Smooth muscle cell (in vitro differentiated cells): Measurements from ENCODE around the gene MLX. TPM values are rescaled to one million over a fixed set of nuclear protein-coding genes. Genes with fewer than 3 reads are reported as not detected.
A peak's percentile ranks its signal among the peaks of the same experiment; 100 is the strongest.

Experiments
- DNase-seq: peaks from one replicate; lab custom pipeline; 2025; ENCODE audit not compliant: unreplicated experiment; lab: John Stamatoyannopoulos, UW
- H2AFZ ChIP-seq: fragments of 200-600 bp; sonication (generic); 2 replicates; pipeline ENCODE4 v1.6.0; 2016; ENCODE audit warnings: antibody characterized with exemption, low read depth, mild to moderate bottlenecking
- H3F3A ChIP-seq: fragments of 200-600 bp; sonication (generic); 2 replicates; pipeline ENCODE4 v1.6.0; 2017; ENCODE audit warnings: antibody characterized with exemption, low read depth
- H3K27ac ChIP-seq: fragments of 200-600 bp; sonication (generic); 2 replicates; pipeline ENCODE4 v1.5.1; 2016; ENCODE audit warnings: low read depth, mild to moderate bottlenecking
- H3K27me3 ChIP-seq: fragments of 200-600 bp; sonication (generic); 2 replicates; pipeline ENCODE4 v1.6.1; 2016; ENCODE audit warnings: low read depth, mild to moderate bottlenecking
- H3K36me3 ChIP-seq: fragments of 200-600 bp; sonication (generic); 2 replicates; pipeline ENCODE4 v1.5.1; 2016; ENCODE audit warnings: low read depth
- H3K4me1 ChIP-seq: fragments of 200-600 bp; sonication (generic); 2 replicates; pipeline ENCODE4 v1.5.1; 2016; ENCODE audit warnings: low read depth
- H3K4me2 ChIP-seq: fragments of 200-600 bp; sonication (generic); 2 replicates; pipeline ENCODE4 v1.6.0; 2016; ENCODE audit warnings: mild to moderate bottlenecking
- H3K4me3 ChIP-seq: fragments of 200-600 bp; sonication (generic); 2 replicates; pipeline ENCODE4 v1.5.1; 2016; ENCODE audit warnings: mild to moderate bottlenecking
- H3K79me2 ChIP-seq: fragments of 200-600 bp; sonication (generic); 2 replicates; pipeline ENCODE4 v1.6.0; 2016; ENCODE audit warnings: low read depth, mild to moderate bottlenecking
- H3K9ac ChIP-seq: fragments of 200-600 bp; sonication (generic); 2 replicates; pipeline ENCODE4 v1.6.0; 2016; ENCODE audit warnings: low read depth
- H3K9me3 ChIP-seq: fragments of 200-600 bp; sonication (generic); replicated peaks from 2 replicates; pipeline ENCODE4 v1.5.1; 2016; ENCODE audit warnings: low read depth
- H4K20me1 ChIP-seq: fragments of 200-600 bp; sonication (generic); 2 replicates; pipeline ENCODE4 v1.6.0; 2016; ENCODE audit warnings: low read depth
- WGBS: methylation state at CpG from one replicate; pipeline ENCODE4 v1.1.7; 2016; ENCODE audit warnings: low lambda C conversion rate; 5-methylcytosine and 5-hydroxymethylcytosine counted together
- polyA plus RNA-seq: library from polyadenylated mRNA; unstranded; fragments of >200 nt; fragmentation: Nextera tagmentation; extraction: Ambion mirVana; gene quantifications from 2 replicates; pipeline ENCODE4 v1.2.1, GENCODE V29; 2016
- total RNA-seq: library from RNA; depleted of rRNA; stranded (reverse); fragments of >200 nt; gene quantifications from 2 replicates; pipeline ENCODE4 v1.2.3, GENCODE V29; 2014
- TF ChIP-seq, protein P1 (sequence below): fragments of 200-600 bp; sonication (generic); IDR thresholded peaks from 2 replicates; pipeline ENCODE4 v1.5.1; 2017; ENCODE audit warnings: borderline replicate concordance, mild to moderate bottlenecking, antibody characterized with exemption; ENCODE audit not compliant: insufficient read depth, poor library complexity, severe bottlenecking

The MLX gene
- total and polyA plus RNA-seq, 2 experiments from 2014 or later = 21.1 to 21.6 TPM

DNA sequence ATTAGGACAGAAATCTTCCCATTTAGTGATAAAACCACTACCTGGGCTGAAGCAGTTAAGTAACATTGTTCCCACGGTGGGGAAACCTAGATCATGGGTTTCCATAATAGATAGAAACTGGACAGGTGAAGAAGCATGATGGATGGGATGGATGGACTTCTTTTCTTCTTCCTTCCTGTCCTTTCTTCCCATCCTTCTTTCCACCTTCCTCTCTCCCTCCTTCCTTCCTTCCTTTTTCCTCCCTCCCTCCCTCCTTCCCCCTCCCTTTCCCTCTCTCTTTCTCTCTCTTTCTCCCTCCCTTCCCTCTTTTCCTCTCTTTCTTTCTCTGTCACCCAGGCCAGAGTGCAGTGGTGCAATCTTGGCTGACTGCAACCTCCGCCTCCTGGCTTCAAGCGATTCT lies 7.6 kb downstream of the MLX start:
- Histone ChIP-seq H3K79me2 (peaks cover 9% of the 10 kb centered on the region), H2AFZ (no peak overlapping the region), H3K4me1 (peaks cover 12% of the 10 kb centered on the region), H3K27ac (no peak overlapping the region), H3K27me3 (no peaks in the 10 kb centered on the region), H4K20me1 (peaks cover 3% of the 10 kb centered on the region), H3K9me3 (no peaks in the 10 kb centered on the region), H3F3A (peaks cover 15% of the 10 kb centered on the region), H3K9ac (no peak overlapping the region), H3K4me3 (no peak overlapping the region), H3K4me2 (no peak overlapping the region), H3K36me3 (peaks cover 3% of the 10 kb centered on the region)
- DNase-seq = no peak
- WGBS = 98% methylated on average over 3 of the region's 3 CpGs
- TF ChIP-seq, protein P1, sequence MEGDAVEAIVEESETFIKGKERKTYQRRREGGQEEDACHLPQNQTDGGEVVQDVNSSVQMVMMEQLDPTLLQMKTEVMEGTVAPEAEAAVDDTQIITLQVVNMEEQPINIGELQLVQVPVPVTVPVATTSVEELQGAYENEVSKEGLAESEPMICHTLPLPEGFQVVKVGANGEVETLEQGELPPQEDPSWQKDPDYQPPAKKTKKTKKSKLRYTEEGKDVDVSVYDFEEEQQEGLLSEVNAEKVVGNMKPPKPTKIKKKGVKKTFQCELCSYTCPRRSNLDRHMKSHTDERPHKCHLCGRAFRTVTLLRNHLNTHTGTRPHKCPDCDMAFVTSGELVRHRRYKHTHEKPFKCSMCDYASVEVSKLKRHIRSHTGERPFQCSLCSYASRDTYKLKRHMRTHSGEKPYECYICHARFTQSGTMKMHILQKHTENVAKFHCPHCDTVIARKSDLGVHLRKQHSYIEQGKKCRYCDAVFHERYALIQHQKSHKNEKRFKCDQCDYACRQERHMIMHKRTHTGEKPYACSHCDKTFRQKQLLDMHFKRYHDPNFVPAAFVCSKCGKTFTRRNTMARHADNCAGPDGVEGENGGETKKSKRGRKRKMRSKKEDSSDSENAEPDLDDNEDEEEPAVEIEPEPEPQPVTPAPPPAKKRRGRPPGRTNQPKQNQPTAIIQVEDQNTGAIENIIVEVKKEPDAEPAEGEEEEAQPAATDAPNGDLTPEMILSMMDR = no peak

- Histone ChIP-seq H2AFZ (no peak overlapping the region), H4K20me1 (peaks cover 3% of the 10 kb centered on the region), H3F3A (peaks cover 18% of the 10 kb centered on the region), H3K79me2 (peaks cover 9% of the 10 kb centered on the region), H3K9me3 (no peaks in the 10 kb centered on the region), H3K36me3 (no peaks in the 10 kb centered on the region), H3K4me2 (peak overlapping the region; percentile 91), H3K27ac (peak overlapping the region; percentile 38), H3K4me1 (peaks cover 12% of the 10 kb centered on the region), H3K4me3 (peak overlapping the region; percentile 79), H3K9ac (peak overlapping the region; percentile 38), H3K27me3 (no peaks in the 10 kb centered on the region)
- 8% methylated on average over 17 of the region's 18 CpGs for WGBS
- TF ChIP-seq, protein P1 = no peak
- DNase-seq = no peak
Observed at GRCh38 chr17:42577140-42577531, 10.2 kb downstream of the MLX start.

DNA sequence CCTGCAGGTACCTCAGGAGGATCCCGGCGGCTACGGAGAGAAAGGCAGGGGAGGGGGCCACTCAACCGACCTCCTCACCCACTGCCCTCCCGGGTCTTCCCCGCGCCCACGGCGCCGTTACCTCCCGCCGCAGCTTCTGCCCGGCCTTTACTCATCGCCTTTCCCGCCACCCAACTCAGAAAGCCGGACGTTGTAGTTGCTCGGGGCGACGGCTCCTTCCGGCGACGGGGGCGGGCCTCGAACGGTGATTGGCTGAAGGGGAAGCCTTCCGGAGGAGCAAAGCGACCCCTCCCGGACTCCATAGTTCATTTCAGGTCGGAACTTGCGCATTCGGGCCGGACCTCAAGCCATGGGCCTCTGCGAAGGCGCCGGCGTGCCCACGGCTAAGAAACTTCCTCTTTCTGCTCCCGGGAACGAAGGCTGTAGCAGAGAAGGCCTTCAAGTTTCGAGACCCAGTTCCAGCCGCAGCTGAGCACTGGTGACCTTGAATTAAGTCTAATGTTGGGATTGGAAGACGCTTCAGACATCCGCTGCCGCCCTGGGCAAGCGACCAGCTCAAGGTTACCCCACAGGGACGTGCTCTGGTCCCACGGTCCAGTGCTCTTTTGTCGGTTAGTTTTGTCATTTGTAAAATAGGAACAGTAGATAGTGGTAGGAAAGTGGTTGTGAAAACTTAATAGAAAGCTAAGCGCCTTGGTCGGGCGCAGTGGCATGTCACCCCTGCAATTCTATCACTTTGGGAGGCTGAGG lies 10.8 kb downstream of the MLX start, which contains the start of gene PSMC3IP:
PSMC3IP (minus strand) TSS at position 198 of the 750 bp plus-strand sequence; CDS start at position 155, 43 bp downstream.
- Histone ChIP-seq H3K79me2 (peaks cover 9% of the 10 kb centered on the region), H3K9ac (peak within 1 kb of the TSS; percentile 57), H3K36me3 (no peaks in the 10 kb centered on the region), H2AFZ (peak within 1 kb of the TSS; percentile 40), H3K27me3 (no peaks in the 10 kb centered on the region), H3K4me1 (peaks cover 12% of the 10 kb centered on the region), H4K20me1 (peaks cover 3% of the 10 kb centered on the region), H3K27ac (peak within 1 kb of the TSS; percentile 64), H3K4me3 (peak within 1 kb of the TSS; percentile 79), H3K9me3 (no peaks in the 10 kb centered on the region), H3F3A (peaks cover 18% of the 10 kb centered on the region), H3K4me2 (peak within 1 kb of the TSS; percentile 91)
- DNase-seq = peak; percentile 79
- WGBS = under 1% methylated on average over 52 of the region's 52 CpGs
- TF ChIP-seq, protein P1 = peak; percentile 39
